B cell (primary cell): Measurements from ENCODE around the gene PPTC7. TPM values are rescaled to one million over a fixed set of nuclear protein-coding genes. Genes with fewer than 3 reads are reported as not detected.

Source experiments
- ATAC-seq: fragments of 200-7000 bp; cut with Tn5 transposase; one replicate; pipeline ENCODE4 v1.10.0; 2021; ENCODE audit warnings: low read depth, mild to moderate bottlenecking, moderate number of reproducible peaks, moderate library complexity
- CTCF ChIA-PET: fragments of 350-600 bp; sonication (Branson Sonifier 250); formaldehyde crosslinking; loops from one replicate; lab custom pipeline; 2021; ENCODE audit warnings: antibody characterized with exemption, inconsistent platforms; lab: Charles Lee
- POLR2A ChIA-PET: fragments of 350-600 bp; sonication (Branson Sonifier 250); formaldehyde crosslinking; loops from one replicate; lab custom pipeline; 2021; ENCODE audit warnings: antibody characterized with exemption; lab: Charles Lee
- DNase-seq: peaks from one replicate; pipeline ENCODE4 v3.0.0; 2013
- H2AFZ ChIP-seq: 2 replicates; pipeline ENCODE4 v1.6.1; 2012; ENCODE audit warnings: mild to moderate bottlenecking, low read depth, low read length; ENCODE audit not compliant: insufficient read depth, poor library complexity, severe bottlenecking
- H3K27ac ChIP-seq, 2 donors: 1 replicate in 1 of 2; 2 replicates in 1 of 2; pipeline ENCODE4 v1.5.1; 2012 to 2013; ENCODE audit warnings: low read length in 2 of 2, mild to moderate bottlenecking in 2 of 2, moderate library complexity in 1 of 2
- H3K27me3 ChIP-seq, 4 experiments: fragments of 200-600 bp in 1 of 4; sonication (generic) in 1 of 4; replicated peaks in 1 of 4; 1 replicate in 2 of 4; 2 replicates in 2 of 4; pipeline versions ENCODE4 v1.6.1 to v1.7.0; 2013 to 2016; ENCODE audit warnings: low read length in 3 of 4, mild to moderate bottlenecking in 2 of 4, mixed read lengths in 1 of 4, moderate library complexity in 1 of 4; ENCODE audit not compliant: insufficient read depth in 4 of 4, control insufficient read depth in 3 of 4; ENCODE audit errors: control extremely low read depth in 1 of 4
- H3K36me3 ChIP-seq, 2 experiments: replicated peaks in 1 of 2; 1 replicate in 1 of 2; 2 replicates in 1 of 2; pipeline versions ENCODE4 v1.6.1 to v1.7.1; 2013; ENCODE audit warnings: low read length in 1 of 2; ENCODE audit not compliant: insufficient read depth in 2 of 2, control insufficient read depth in 1 of 2; ENCODE audit errors: control extremely low read depth in 1 of 2, extremely low read depth in 1 of 2
- H3K4me1 ChIP-seq, 2 donors: fragments of 200-600 bp in 1 of 2; sonication (generic) in 1 of 2; 1 replicate in 1 of 2; 2 replicates in 1 of 2; pipeline versions ENCODE4 v1.5.1 to v1.6.1; 2013 to 2017; ENCODE audit warnings: low read length in 2 of 2; ENCODE audit not compliant: control insufficient read depth in 2 of 2, insufficient read depth in 2 of 2
- H3K4me2 ChIP-seq: replicated peaks from 2 replicates; pipeline ENCODE3; 2012; ENCODE audit warnings: mild to moderate bottlenecking, low read depth, low read length; ENCODE audit not compliant: poor library complexity, severe bottlenecking
- H3K4me3 ChIP-seq, 5 experiments: fragments of 200-600 bp in 1 of 5; sonication (generic) in 1 of 5; 1 replicate in 3 of 5; 2 replicates in 2 of 5; pipeline versions ENCODE4 v1.5.1 to v1.7.0; 2011 to 2016; ENCODE audit warnings: low read length in 4 of 5, mild to moderate bottlenecking in 4 of 5, low read depth in 2 of 5, control low read depth in 1 of 5, moderate library complexity in 1 of 5; ENCODE audit not compliant: insufficient read depth in 1 of 5; ENCODE audit errors: control extremely low read depth in 1 of 5, extremely low read depth in 1 of 5
- H3K79me2 ChIP-seq: fragments of 200-600 bp; sonication (generic); one replicate; pipeline ENCODE4 v1.6.0; 2016; ENCODE audit warnings: low read length; ENCODE audit not compliant: control insufficient read depth, insufficient read depth
- H3K9ac ChIP-seq: fragments of 200-600 bp; sonication (generic); 2 replicates; pipeline ENCODE4 v1.6.1; 2017; ENCODE audit warnings: mild to moderate bottlenecking, low read length, moderate library complexity
- H3K9me3 ChIP-seq, 3 donors: one replicate each; pipeline versions ENCODE4 v1.6.1 to v1.7.1; 2013; ENCODE audit warnings: low read length in 2 of 3; ENCODE audit not compliant: control insufficient read depth in 2 of 3, insufficient read depth in 1 of 3; ENCODE audit errors: control extremely low read depth in 1 of 3
- H4K20me1 ChIP-seq: 2 replicates; pipeline ENCODE4 v1.6.0; 2012; ENCODE audit warnings: mild to moderate bottlenecking, low read length; ENCODE audit not compliant: insufficient read depth, control insufficient read depth, poor library complexity, severe bottlenecking
- H3K27ac Mint-ChIP-seq: one replicate; pipeline ENCODE4 v1.8.0; 2021; ENCODE audit warnings: mixed read lengths
- H3K27me3 Mint-ChIP-seq: one replicate; pipeline ENCODE4 v1.8.0; 2021; ENCODE audit warnings: mixed read lengths
- H3K4me1 Mint-ChIP-seq: one replicate; pipeline ENCODE4 v1.8.0; 2021; ENCODE audit warnings: mixed read lengths
- H3K4me3 Mint-ChIP-seq: one replicate; pipeline ENCODE4 v1.8.0; 2021; ENCODE audit warnings: mixed read lengths
- H3K9me3 Mint-ChIP-seq: one replicate; pipeline ENCODE4 v1.8.0; 2022; ENCODE audit warnings: mixed read lengths; ENCODE audit not compliant: insufficient read depth
- CTCF ChIP-seq: fragments of 200-600 bp; IDR thresholded peaks from one replicate; pipeline ENCODE4 v1.8.0; 2022; ENCODE audit warnings: antibody characterized with exemption, mild to moderate bottlenecking
- EZH2 ChIP-seq: IDR thresholded peaks from 2 replicates; pipeline ENCODE4 v1.6.1; 2012; ENCODE audit warnings: borderline replicate concordance, low read depth, mild to moderate bottlenecking, moderate library complexity, low read length; ENCODE audit not compliant: insufficient read depth, poor library complexity, severe bottlenecking
- WGBS: methylation state at CpG from one replicate; pipeline ENCODE4 v1.1.5; 2013; ENCODE audit warnings: missing lambda C conversion rate; ENCODE audit not compliant: insufficient coverage; 5-methylcytosine and 5-hydroxymethylcytosine counted together
- intact Hi-C: fragments of 100-400 bp; cut with micrococcal nuclease; formaldehyde crosslinking; loops from one replicate; pipeline ENCODE4 v1.10.0; 2022
- polyA plus RNA-seq: library from polyadenylated mRNA; depleted of rRNA; stranded (reverse); fragments of >200 nt; gene quantifications from 2 replicates; pipeline ENCODE4 v1.2.3, GENCODE V29; 2012
- total RNA-seq, 2 donors: library from RNA; stranded (reverse); fragments of 120-200 nt in 1 of 2; gene quantifications; 1 replicate in 1 of 2; 2 replicates in 1 of 2; pipeline versions ENCODE4 v1.2.3 to v1.2.4, GENCODE V29; 2013 to 2022

Gene PPTC7
- total and polyA plus RNA-seq, 2 donors (not counting 1 experiment from before 2014, with no cell fraction given) = 20.7 to 44.9 TPM

- Mint-ChIP-seq H3K27ac (no peak overlapping the region), H3K27me3 (no peaks in the 10 kb centered on the region), H3K4me1 (peaks cover 47% of the 10 kb centered on the region), H3K9me3 (peaks cover 5% of the 10 kb centered on the region), H3K4me3 (no peak overlapping the region)
- H3K36me3 ChIP-seq = peaks cover 0 to 12% of the 10 kb centered on the region in 2 experiments
- H3K4me1 ChIP-seq = peaks cover 32 to 37% of the 10 kb centered on the region in 2 donors
- ATAC-seq (no peak), DNase-seq (no peak)
- 92% methylated on average over 3 of the region's 6 CpGs for WGBS
- no peak overlapping the region for H3K9ac ChIP-seq
- H3K4me2 ChIP-seq = no peak overlapping the region
- H3K27me3 ChIP-seq = no peaks in the 10 kb centered on the region
- H3K4me3 ChIP-seq = no peak overlapping the region
- CTCF ChIA-PET = no interaction called here
- peaks cover 4 to 34% (median 24%) of the 10 kb centered on the region in 3 donors for H3K9me3 ChIP-seq
- no peak for TF ChIP-seq EZH2
- no peak for TF ChIP-seq CTCF
- no peak overlapping the region for H3K27ac ChIP-seq
- intact Hi-C loops = no loop called here
- peaks cover 87% of the 10 kb centered on the region for H3K79me2 ChIP-seq
- peaks cover 57% of the 10 kb centered on the region for H4K20me1 ChIP-seq
- POLR2A ChIA-PET = interaction anchor here (1.0 kb wide), 1 partner anchor 11 kb away, joined by 3 read pairs; no protein-coding TSS in a partner anchor
- H2AFZ ChIP-seq = no peak overlapping the region
Observed at GRCh38 chr12:110568752-110569151, 14.4 kb downstream of the PPTC7 start.

DNA sequence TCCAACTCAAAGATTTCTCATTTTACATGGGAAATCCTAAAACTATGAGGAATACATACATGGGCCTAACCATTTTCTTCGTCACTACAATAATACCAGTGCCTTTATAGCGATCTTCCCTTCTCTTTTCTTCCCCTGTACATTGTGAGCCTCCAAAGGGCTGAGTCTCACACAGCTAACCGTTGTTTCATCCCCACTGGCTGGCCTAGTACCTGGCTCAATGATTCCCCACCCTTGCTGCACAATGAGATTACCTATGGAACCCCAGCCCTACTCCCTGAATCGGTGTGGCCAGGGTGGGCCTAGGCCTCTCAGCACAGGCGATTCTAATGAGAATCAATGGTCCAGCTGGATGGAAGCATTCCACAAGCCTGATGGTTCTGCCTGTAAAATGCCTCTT, 16.1 kb downstream of the PPTC7 start:
- peaks cover 4 to 20% (median 20%) of the 10 kb centered on the region in 3 donors for H3K9me3 ChIP-seq
- peaks cover 0 to 9% of the 10 kb centered on the region in 2 experiments for H3K36me3 ChIP-seq
- no peak overlapping the region for H3K4me2 ChIP-seq
- Mint-ChIP-seq H3K27ac (peak overlapping the region; percentile 50), H3K27me3 (no peaks in the 10 kb centered on the region), H3K9me3 (peaks cover 5% of the 10 kb centered on the region), H3K4me3 (no peak overlapping the region), H3K4me1 (peaks cover 60% of the 10 kb centered on the region)
- H3K4me1 ChIP-seq = peaks cover 50 to 54% of the 10 kb centered on the region in 2 donors
- peaks cover 48% of the 10 kb centered on the region for H4K20me1 ChIP-seq
- no peak overlapping the region for H2AFZ ChIP-seq
- H3K27ac ChIP-seq = peak overlapping the region in 1 of 2 donors; percentile 54
- TF ChIP-seq CTCF (no peak), EZH2 (no peak)
- DNase-seq (no peak), ATAC-seq (no peak)
- POLR2A ChIA-PET = interaction anchor here (1.2 kb wide), 1 partner anchor 9 kb away, joined by 4 read pairs; no protein-coding TSS in a partner anchor
- WGBS = 94% methylated on average over 5 of the region's 5 CpGs
- intact Hi-C loops = no loop called here
- H3K4me3 ChIP-seq = no peak overlapping the region
- H3K79me2 ChIP-seq = peaks cover 87% of the 10 kb centered on the region
- no peak overlapping the region for H3K9ac ChIP-seq
- CTCF ChIA-PET = interaction anchor here (0.6 to 3.2 kb wide), 8 partner anchors 9 to 258 kb away, joined by 3 to 17 read pairs (median 3); partner anchors contain the start of gene FAM216A
- H3K27me3 ChIP-seq = no peaks in the 10 kb centered on the region
